Progenitor cell of endocrine pancreas (in vitro differentiated cells): ENCODE data around the gene RPS27. TPM values are rescaled to one million over a fixed set of nuclear protein-coding genes. Genes with fewer than 3 reads are reported as not detected.

Experiments used
- DNase-seq: peaks from one replicate; pipeline ENCODE4 v3.0.0; 2021; ENCODE audit warnings: low spot score; ENCODE audit not compliant: unreplicated experiment
- H3K27ac Mint-ChIP-seq: 2 replicates; pipeline ENCODE4 v1.8.0; 2021; ENCODE audit warnings: mild to moderate bottlenecking, moderate library complexity, mixed read lengths
- H3K27me3 Mint-ChIP-seq: 2 replicates; pipeline ENCODE4 v1.8.0; 2021; ENCODE audit warnings: mixed read lengths
- H3K36me3 Mint-ChIP-seq: 2 replicates; pipeline ENCODE4 v1.8.0; 2022; ENCODE audit warnings: mixed read lengths; ENCODE audit not compliant: insufficient read depth
- H3K4me1 Mint-ChIP-seq: 2 replicates; pipeline ENCODE4 v1.8.0; 2021; ENCODE audit warnings: low read depth, mixed read lengths
- H3K4me3 Mint-ChIP-seq: 2 replicates; pipeline ENCODE4 v1.8.0; 2021; ENCODE audit warnings: low read depth, mild to moderate bottlenecking, moderate library complexity, mixed read lengths
- H3K9me3 Mint-ChIP-seq: 2 replicates; pipeline ENCODE4 v1.8.0; 2021; ENCODE audit warnings: low read depth, mixed read lengths
- long read RNA-seq: library from polyadenylated mRNA; unstranded; transcript quantifications from one replicate; pipeline ENCODE4 v2.0.0, GENCODE V29; 2020
- total RNA-seq: library from RNA; stranded (reverse); gene quantifications from 2 replicates; pipeline ENCODE4 v1.2.1, GENCODE V29; 2021
- TF ChIP-seq, protein P1 (sequence below): fragments of 200-600 bp; sonication (generic); IDR thresholded peaks from one replicate; pipeline ENCODE4 v1.5.0; 2021; ENCODE audit warnings: antibody characterized with exemption, mild to moderate bottlenecking; ENCODE audit not compliant: unreplicated experiment

Gene RPS27
- total RNA-seq = 2,170 and 2,294 TPM in 2 replicates
- long read RNA-seq, transcript RPS27-201 (4 exons, 359 nt) = major isoform, 574 of 580 reads
- long read RNA-seq, partial matches to known transcripts = 0 of 580 reads
- long read RNA-seq, other reads (novel, unspliced or antisense) = 4 of 580 reads

DNA sequence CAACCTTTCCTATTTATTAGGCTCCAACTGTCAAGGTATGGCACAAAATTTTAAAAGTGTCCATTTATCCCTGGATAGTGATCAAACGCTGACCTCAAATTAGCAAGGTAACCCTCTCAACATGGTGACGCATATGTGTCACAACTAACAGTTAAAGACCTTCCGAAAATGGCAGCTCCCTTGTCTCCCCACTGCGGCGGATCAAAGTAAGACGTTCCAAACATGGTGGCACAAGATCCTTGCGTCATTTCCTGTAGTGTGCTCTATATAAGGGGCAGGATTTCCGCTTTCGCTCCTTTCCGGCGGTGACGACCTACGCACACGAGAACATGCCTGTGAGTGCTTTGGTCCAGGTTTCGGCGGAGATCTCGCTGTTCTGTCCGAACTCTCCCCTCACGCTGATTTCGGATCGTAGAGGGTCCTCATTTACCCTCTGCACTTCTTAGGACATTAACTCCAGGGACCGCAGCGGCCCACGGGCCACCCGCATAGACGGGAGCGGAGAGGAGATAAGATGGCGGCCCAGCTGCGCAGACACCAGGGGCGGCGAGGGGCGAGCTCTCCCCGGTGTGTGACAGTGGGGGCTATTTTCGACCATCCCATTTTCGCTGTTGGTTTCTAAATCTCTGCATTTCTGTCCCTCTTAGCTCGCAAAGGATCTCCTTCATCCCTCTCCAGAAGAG lies at the start of gene RPS27:
TSS of gene RPS27 (plus strand) at position 295 of the 683 bp plus-strand sequence. CDS start at position 330, 35 bp downstream.
- H3K27ac Mint-ChIP-seq = peak within 1 kb of the TSS; percentile 99
- peaks cover 26% of the 10 kb centered on the region for H3K4me1 Mint-ChIP-seq
- peaks cover 2% of the 10 kb centered on the region for H3K9me3 Mint-ChIP-seq
- peak within 1 kb of the TSS; percentile 96 for H3K4me3 Mint-ChIP-seq
- H3K27me3 Mint-ChIP-seq = no peaks in the 10 kb centered on the region
- TF ChIP-seq, protein P1, sequence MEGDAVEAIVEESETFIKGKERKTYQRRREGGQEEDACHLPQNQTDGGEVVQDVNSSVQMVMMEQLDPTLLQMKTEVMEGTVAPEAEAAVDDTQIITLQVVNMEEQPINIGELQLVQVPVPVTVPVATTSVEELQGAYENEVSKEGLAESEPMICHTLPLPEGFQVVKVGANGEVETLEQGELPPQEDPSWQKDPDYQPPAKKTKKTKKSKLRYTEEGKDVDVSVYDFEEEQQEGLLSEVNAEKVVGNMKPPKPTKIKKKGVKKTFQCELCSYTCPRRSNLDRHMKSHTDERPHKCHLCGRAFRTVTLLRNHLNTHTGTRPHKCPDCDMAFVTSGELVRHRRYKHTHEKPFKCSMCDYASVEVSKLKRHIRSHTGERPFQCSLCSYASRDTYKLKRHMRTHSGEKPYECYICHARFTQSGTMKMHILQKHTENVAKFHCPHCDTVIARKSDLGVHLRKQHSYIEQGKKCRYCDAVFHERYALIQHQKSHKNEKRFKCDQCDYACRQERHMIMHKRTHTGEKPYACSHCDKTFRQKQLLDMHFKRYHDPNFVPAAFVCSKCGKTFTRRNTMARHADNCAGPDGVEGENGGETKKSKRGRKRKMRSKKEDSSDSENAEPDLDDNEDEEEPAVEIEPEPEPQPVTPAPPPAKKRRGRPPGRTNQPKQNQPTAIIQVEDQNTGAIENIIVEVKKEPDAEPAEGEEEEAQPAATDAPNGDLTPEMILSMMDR = no peak
- H3K36me3 Mint-ChIP-seq = peaks cover 24% of the 10 kb centered on the region
- DNase-seq = peak; percentile 77

DNA sequence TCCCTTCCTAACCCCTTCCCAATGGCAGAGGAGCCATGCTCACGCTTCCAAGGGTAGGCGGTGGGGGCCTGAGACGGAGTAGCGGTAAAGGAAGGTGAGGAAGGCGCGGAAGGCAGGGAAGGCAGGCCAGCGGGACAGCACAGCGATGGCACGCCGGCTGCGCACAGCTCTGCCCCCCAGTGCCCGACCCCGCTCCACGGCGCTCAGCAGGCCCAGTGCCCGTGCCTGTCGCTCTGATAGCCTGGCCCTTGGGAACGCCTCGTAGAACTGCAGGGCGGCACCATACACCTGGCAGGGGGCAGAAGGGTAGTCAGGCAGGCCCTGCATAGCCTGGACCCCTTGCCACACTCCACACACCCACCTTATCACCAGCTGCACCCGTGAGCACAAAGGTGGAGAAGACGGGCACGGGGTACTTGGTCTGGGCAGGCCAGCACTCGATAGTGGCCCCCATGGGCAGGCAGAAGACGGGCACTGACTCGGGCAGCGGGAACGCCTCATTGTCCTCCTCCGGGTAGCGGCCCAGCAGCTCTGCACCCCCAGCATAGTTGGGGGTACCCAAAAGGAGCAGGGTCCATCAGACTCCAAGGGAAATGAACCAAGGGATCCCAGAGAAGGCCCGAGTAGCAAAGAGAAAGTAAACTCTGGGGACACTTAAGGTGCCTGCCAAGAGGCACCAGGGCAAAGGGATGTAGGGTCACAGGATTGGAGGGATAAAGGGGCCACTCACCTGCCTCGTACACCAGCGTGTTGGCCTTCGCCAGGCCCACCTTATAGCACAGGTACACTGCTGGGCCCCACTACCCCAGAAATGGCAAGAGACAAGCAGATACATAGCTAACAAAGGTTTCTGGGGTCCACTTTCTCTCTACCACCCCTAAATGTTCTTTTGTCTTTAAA lies 48.5 kb upstream of the RPS27 start:
- Mint-ChIP-seq H3K9me3 (no peaks in the 10 kb centered on the region), H3K27me3 (no peaks in the 10 kb centered on the region), H3K4me3 (no peak overlapping the region), H3K4me1 (peaks cover 7% of the 10 kb centered on the region), H3K36me3 (peaks cover 2% of the 10 kb centered on the region), H3K27ac (no peak overlapping the region)
- no peak for DNase-seq
- TF ChIP-seq, protein P1 = no peak

DNA sequence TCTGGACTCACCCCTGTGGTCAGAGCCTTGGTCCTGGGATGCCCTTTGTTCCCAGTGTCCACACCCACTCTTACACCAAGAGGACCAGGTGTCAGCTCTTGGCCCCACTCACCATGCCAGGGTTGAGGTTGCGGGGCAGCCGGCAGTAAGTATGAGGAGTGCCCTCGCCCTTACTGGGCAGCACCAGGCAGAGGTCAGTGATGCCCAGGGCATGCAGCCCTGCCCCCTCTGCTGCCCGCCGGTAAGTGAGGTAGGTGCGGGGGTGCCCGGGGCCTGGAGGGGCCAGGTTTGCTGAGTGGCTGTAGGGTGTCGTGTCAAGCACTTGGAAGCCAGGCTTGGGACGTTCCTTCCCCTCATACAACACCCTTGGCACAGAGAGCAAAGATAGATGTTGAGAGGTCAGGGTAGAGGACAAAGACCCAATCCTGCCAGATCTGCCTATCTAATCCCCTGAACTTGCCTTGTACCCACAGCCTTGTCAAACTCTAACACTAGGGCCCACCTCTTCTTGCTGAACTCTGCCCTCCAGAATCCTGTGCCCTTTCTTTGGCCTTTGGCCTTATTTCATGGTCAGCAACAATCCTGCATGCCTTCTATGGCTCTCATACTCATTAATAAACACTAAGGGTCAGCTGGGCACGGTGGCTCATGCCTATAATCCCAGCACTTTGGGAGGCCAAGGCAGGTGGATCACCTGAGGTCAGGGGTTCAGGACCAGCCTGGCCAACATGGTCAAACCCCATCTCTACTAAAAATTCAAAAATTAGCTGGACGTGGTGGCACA lies 47.6 kb upstream of the RPS27 start:
- H3K4me3 Mint-ChIP-seq = no peak overlapping the region
- H3K4me1 Mint-ChIP-seq = peaks cover 7% of the 10 kb centered on the region
- H3K27ac Mint-ChIP-seq = no peak overlapping the region
- no peak for DNase-seq
- TF ChIP-seq, protein P1 = no peak
- no peaks in the 10 kb centered on the region for H3K9me3 Mint-ChIP-seq
- no peaks in the 10 kb centered on the region for H3K27me3 Mint-ChIP-seq
- H3K36me3 Mint-ChIP-seq = peaks cover 3% of the 10 kb centered on the region

DNA sequence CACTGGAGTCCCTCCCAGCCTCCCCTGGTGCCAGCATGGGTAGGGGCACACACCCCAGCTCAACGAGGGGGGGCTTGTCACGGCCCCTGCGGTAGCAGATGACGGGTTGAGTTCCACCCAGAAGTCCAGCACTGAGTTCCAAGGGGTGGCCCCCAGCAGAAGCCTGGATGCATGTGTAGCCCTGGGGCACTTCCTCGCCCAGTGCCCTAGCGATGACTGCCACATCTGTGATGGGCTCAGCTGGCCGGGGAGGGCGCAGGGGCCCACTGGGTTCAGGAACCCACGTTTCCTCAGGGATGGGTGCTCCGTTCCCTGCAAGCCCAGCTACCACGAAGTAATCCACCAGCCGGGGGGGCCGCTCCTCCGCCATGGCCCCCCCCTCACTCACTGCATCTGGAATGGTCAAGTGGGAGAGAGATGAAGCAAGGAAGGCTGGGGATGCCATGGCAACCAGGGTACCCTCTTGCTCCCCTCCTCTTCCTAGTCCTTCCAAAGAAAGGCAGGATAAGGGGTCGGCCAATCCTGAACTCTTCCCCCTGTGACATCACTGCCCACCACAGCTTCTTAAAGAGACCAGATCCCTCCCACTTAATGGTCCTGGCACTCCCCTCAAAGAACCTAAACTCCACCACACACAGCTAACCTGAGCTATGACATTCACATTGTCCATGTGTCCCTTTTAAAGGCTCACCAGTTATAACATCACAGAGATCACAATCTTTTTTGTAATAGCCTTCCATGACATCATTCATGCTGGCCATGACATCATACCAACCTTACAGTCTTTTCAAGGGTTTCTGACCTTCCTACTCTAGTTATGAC lies 46.3 kb upstream of the RPS27 start:
- H3K27ac Mint-ChIP-seq = peak overlapping the region; percentile 3
- peaks cover 7% of the 10 kb centered on the region for H3K4me1 Mint-ChIP-seq
- TF ChIP-seq, protein P1 = no peak
- peak overlapping the region; percentile 75 for H3K4me3 Mint-ChIP-seq
- H3K27me3 Mint-ChIP-seq = no peaks in the 10 kb centered on the region
- peaks cover 6% of the 10 kb centered on the region for H3K36me3 Mint-ChIP-seq
- no peaks in the 10 kb centered on the region for H3K9me3 Mint-ChIP-seq
- no peak for DNase-seq
